ENCODE results near the gene DENND6A.

GRCh38 chr3:57644740-57645139 lies 48.1 kb downstream of the DENND6A start:
- TF ChIP-seq ZXDB (tag by site-specific recombination; IDR thresholded peaks at IDR 0.05) (no peak), CTCF (tag by site-specific recombination; IDR thresholded peaks at IDR 0.05) (no peak), ZNF701 (tag by site-specific recombination; IDR thresholded peaks at IDR 0.05) (no peak), ZNF24 (tag by site-specific recombination; IDR thresholded peaks at IDR 0.05) (no peak), ZNF626 (tag by site-specific recombination; IDR thresholded peaks at IDR 0.05) (no peak), ZNF148 (tag by site-specific recombination; IDR thresholded peaks at IDR 0.05; ENCODE audit: borderline replicate concordance) (no peak)
